A673 (cell line): ENCODE measurements around the gene SYT11.

Experiments used
- CTCF ChIP-seq: fragments of 300-800, 200-600 bp; sonication (generic); conservative IDR thresholded peaks from 2 replicates; pipeline ENCODE4 v1.5.1; 2017; ENCODE audit warnings: low read depth, mild to moderate bottlenecking, antibody characterized with exemption, low read length, moderate library complexity, mixed read lengths
- EZH2 ChIP-seq: fragments of 200-600 bp; sonication (generic); IDR thresholded peaks from 2 replicates; pipeline ENCODE4 v1.6.1; 2017; ENCODE audit warnings: borderline replicate concordance, low read depth, mild to moderate bottlenecking, mixed read lengths, antibody characterized with exemption, low read length; ENCODE audit not compliant: poor library complexity, severe bottlenecking

- TF ChIP-seq EZH2, result no peak
- no peak for TF ChIP-seq CTCF
Observed at GRCh38 chr1:155931332-155932038, 72.1 kb downstream of the SYT11 start.
